Ammon's horn (tissue), 1 donor: ENCODE measurements around the gene ASB8.
A peak's percentile ranks its signal among the peaks of the same experiment; 100 is the strongest.
"Not testable (repeated sequence)": the region's sequence is repeated elsewhere in the genome, so short reads cannot be mapped to it uniquely, and the experiment has no call there.

Experiments used
- DNase-seq: peaks from one replicate; pipeline ENCODE4 v3.0.0-alpha.2; 2016; ENCODE audit warnings: low spot score

ASB8 gene

GRCh38 chr12:48183091-48183875 lies 26.0 kb upstream of the ASB8 start, which contains the start of gene CCDC184:
CCDC184 (plus strand) TSS chr12:48183644; CDS start chr12:48184123, 479 bp downstream.
- DNase-seq: peak; percentile 94

- DNase-seq: no peak
Measured at GRCh38 chr12:48182631-48183030, 25.3 kb upstream of the ASB8 start.

- DNase-seq: no peak
Measured at GRCh38 chr12:48180857-48181495, 23.7 kb upstream of the ASB8 start.

- no peak for DNase-seq
Measured at GRCh38 chr12:48180424-48180823, 23.1 kb upstream of the ASB8 start.

- DNase-seq: no peak
Measured at GRCh38 chr12:48179466-48179865, 22.2 kb upstream of the ASB8 start.

GRCh38 chr12:48177982-48178381 lies 20.7 kb upstream of the ASB8 start:
- DNase-seq: no peak

GRCh38 chr12:48176417-48176751 lies 19.1 kb upstream of the ASB8 start:
- no peak for DNase-seq

GRCh38 chr12:48175613-48176416 lies 18.5 kb upstream of the ASB8 start:
- DNase-seq: no peak

GRCh38 chr12:48169011-48169410 lies 11.7 kb upstream of the ASB8 start:
- no peak for DNase-seq

GRCh38 chr12:48165089-48165981 lies 8.0 kb upstream of the ASB8 start:
- DNase-seq: peak; percentile 78

- no peak for DNase-seq
Measured at GRCh38 chr12:48164451-48164850, 7.1 kb upstream of the ASB8 start.

GRCh38 chr12:48163150-48163747 lies 5.9 kb upstream of the ASB8 start:
- DNase-seq: no peak

- DNase-seq: peak; percentile 71
Measured at GRCh38 chr12:48160807-48161206, 3.5 kb upstream of the ASB8 start.

GRCh38 chr12:48160046-48160445 lies 2.7 kb upstream of the ASB8 start:
- DNase-seq: no peak

GRCh38 chr12:48157889-48158370 lies 615 bp upstream of the ASB8 start:
- DNase-seq: no peak

- no peak for DNase-seq
Measured at GRCh38 chr12:48156652-48157017, 680 bp downstream of the ASB8 start.

GRCh38 chr12:48155786-48156185 lies 1.5 kb downstream of the ASB8 start:
- not testable (repeated sequence) for DNase-seq

GRCh38 chr12:48151103-48151771 lies 6.1 kb downstream of the ASB8 start:
- DNase-seq: no peak

- DNase-seq: no peak
Measured at GRCh38 chr12:48145981-48146380, 11.3 kb downstream of the ASB8 start.

GRCh38 chr12:48143898-48144297 lies 13.4 kb downstream of the ASB8 start:
- no peak for DNase-seq
